ENCODE data around the gene ITGAD. TPM values are rescaled to one million over a fixed set of nuclear protein-coding genes. Genes with fewer than 3 reads are reported as not detected.

ITGAD gene
- total RNA-seq, 1 donor from 2014 or later = 0.70 TPM

GRCh38 chr16:31473264-31473984, 80.3 kb downstream of the ITGAD start:
- ATAC-seq (no peak), DNase-seq (ENCODE audit: low spot score) (no peak)

GRCh38 chr16:31474173-31474714, 81.1 kb downstream of the ITGAD start:
- DNase-seq (ENCODE audit: low spot score) = no peak
- ATAC-seq = no peak

GRCh38 chr16:31474773-31475738, 81.9 kb downstream of the ITGAD start:
- ATAC-seq = no peak
- no peak for DNase-seq (ENCODE audit: low spot score)

DNA sequence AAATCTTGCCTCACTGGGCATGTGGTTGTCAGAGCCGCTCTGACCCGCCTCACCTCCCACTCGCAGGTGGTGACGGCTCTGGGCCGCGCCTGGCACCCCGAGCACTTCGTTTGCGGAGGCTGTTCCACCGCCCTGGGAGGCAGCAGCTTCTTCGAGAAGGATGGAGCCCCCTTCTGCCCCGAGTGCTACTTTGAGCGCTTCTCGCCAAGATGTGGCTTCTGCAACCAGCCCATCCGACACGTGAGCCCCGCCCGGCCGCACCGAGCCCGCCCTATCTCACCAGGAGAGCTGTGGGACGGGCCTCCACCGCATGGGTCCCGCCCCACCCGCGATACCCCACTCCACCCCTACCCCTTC, 82.8 kb downstream of the ITGAD start:
- ATAC-seq (no peak), DNase-seq (ENCODE audit: low spot score) (no peak)

Other genes starting within 250 kb of the ITGAD start
- 1.5 TPM for gene PRSS36, start 243.3 kb upstream of the ITGAD start, total RNA-seq
- gene FUS, start 213.2 kb upstream of the ITGAD start, total RNA-seq = 43.5 TPM
- gene PYCARD, start 190.6 kb upstream of the ITGAD start, total RNA-seq = 5.9 TPM
- gene TRIM72, start 179.2 kb upstream of the ITGAD start, total RNA-seq = not detected
- not detected for gene PYDC1, start 176.2 kb upstream of the ITGAD start, total RNA-seq
- 4.3 TPM for gene ITGAM, start 133.4 kb upstream of the ITGAD start, total RNA-seq
- 1.8 TPM for gene ITGAX, start 38.2 kb upstream of the ITGAD start, total RNA-seq
- 3.1 TPM for gene COX6A2, start 35.0 kb downstream of the ITGAD start, total RNA-seq
- 0.65 TPM for gene ZNF843, start 49.5 kb downstream of the ITGAD start, total RNA-seq
- gene ARMC5, start 66.2 kb downstream of the ITGAD start, total RNA-seq = 25.1 TPM
- gene TGFB1I1, start 78.8 kb downstream of the ITGAD start, total RNA-seq = 3.1 TPM
- 0.15 TPM for gene SLC5A2, start 89.8 kb downstream of the ITGAD start, total RNA-seq
- 63.1 TPM for gene RUSF1, start 115.1 kb downstream of the ITGAD start, total RNA-seq
- 0.83 TPM for gene AHSP, start 134.6 kb downstream of the ITGAD start, total RNA-seq

Data from left lobe of liver (tissue), 2 donors.